GM12878 (cell line): ENCODE data around the gene ATP2C2. TPM values are rescaled to one million over a fixed set of nuclear protein-coding genes. Genes with fewer than 3 reads are reported as not detected.

Source experiments
- ATAC-seq: fragments of 200-7000 bp; cut with Tn5 transposase; 3 replicates; pipeline ENCODE4 v1.9.1; 2020; ENCODE audit warnings: mild to moderate bottlenecking, moderate library complexity
- BruUV-seq: library from RNA; stranded (reverse); fragments of 400-500 nt; replicated peaks from 2 replicates; lab custom pipeline; 2021; lab: Mats Ljungman, UMichigan
- CTCF ChIA-PET: fragments of 300-600 bp; sonication (Branson Sonifier 250); formaldehyde crosslinking; extraction: SDS; loops from one replicate; lab custom pipeline; 2021; ENCODE audit warnings: inconsistent platforms; lab: Yijun Ruan, JAX
- POLR2A ChIA-PET: fragments of 350-600 bp; formaldehyde crosslinking; extraction: SDS; loops from one replicate; lab custom pipeline; 2021; ENCODE audit warnings: inconsistent platforms; lab: Charles Lee
- RAD21 ChIA-PET: fragments of 300-600 bp; sonication (Branson Sonifier 250); formaldehyde crosslinking; loops from one replicate; lab custom pipeline; 2023; ENCODE audit warnings: antibody characterized with exemption; ENCODE audit not compliant: unreplicated experiment; lab: Charles Lee
- SMC1A ChIA-PET: fragments of 300-600 bp; sonication (Branson Sonifier 250); formaldehyde crosslinking; loops from one replicate; lab custom pipeline; 2023; ENCODE audit not compliant: unreplicated experiment, uncharacterized antibody; lab: Charles Lee
- DNase-seq: peaks from one replicate; pipeline ENCODE4 v3.0.0-alpha.2; 2011; ENCODE audit warnings: low read depth, low spot score
- FAIRE-seq: peaks from 3 replicates; lab custom pipeline; 2011; peaks lifted over from hg19 to GRCh38; lab: Jason Lieb, UNC
- H2AFZ ChIP-seq: 2 replicates; pipeline ENCODE4 v1.6.0; 2011; ENCODE audit warnings: low read depth, low read length, control low read depth; ENCODE audit not compliant: control insufficient read depth
- H3K27ac ChIP-seq: 2 replicates; pipeline ENCODE4 v1.5.1; 2011; ENCODE audit warnings: control low read depth; ENCODE audit not compliant: control insufficient read depth, insufficient read depth
- H3K27me3 ChIP-seq, 2 experiments: replicated peaks in 1 of 2; 2 replicates each; pipeline versions ENCODE4 v1.6.0 to v1.6.1; 2011; ENCODE audit warnings: low read length in 1 of 2; ENCODE audit not compliant: control insufficient read depth in 2 of 2, insufficient read depth in 2 of 2
- H3K36me3 ChIP-seq, 2 experiments: 2 replicates each; pipeline ENCODE4 v1.5.1; 2011; ENCODE audit warnings: low read length in 1 of 2; ENCODE audit not compliant: control insufficient read depth in 2 of 2, insufficient read depth in 2 of 2
- H3K4me1 ChIP-seq: 2 replicates; pipeline ENCODE4 v1.6.1; 2011; ENCODE audit warnings: mild to moderate bottlenecking, low read length, moderate library complexity, mixed read lengths; ENCODE audit not compliant: control insufficient read depth, insufficient read depth
- H3K4me2 ChIP-seq: 2 replicates; pipeline ENCODE4 v1.6.0; 2011; ENCODE audit warnings: control low read depth; ENCODE audit not compliant: control insufficient read depth, insufficient read depth
- H3K4me3 ChIP-seq: fragments of 200-600 bp; sonication (generic); 2 replicates; pipeline ENCODE4 v1.5.1; 2016
- H3K79me2 ChIP-seq: 2 replicates; pipeline ENCODE4 v1.6.0; 2011; ENCODE audit warnings: low read length; ENCODE audit not compliant: control insufficient read depth, insufficient read depth
- H3K9ac ChIP-seq: 2 replicates; pipeline ENCODE4 v1.8.0; 2011; ENCODE audit warnings: low read length, control low read depth, mixed read lengths; ENCODE audit not compliant: control insufficient read depth, insufficient read depth
- H3K9me3 ChIP-seq: replicated peaks from 3 replicates; pipeline ENCODE4 v1.5.1; 2011; ENCODE audit warnings: mild to moderate bottlenecking, low read length; ENCODE audit not compliant: control insufficient read depth, insufficient read depth
- H4K20me1 ChIP-seq: 2 replicates; pipeline ENCODE4 v1.6.0; 2011; ENCODE audit not compliant: control insufficient read depth, insufficient read depth
- ATF2 ChIP-seq: IDR thresholded peaks from 2 replicates; pipeline ENCODE4 v1.6.1; 2012; ENCODE audit warnings: low read length, inconsistent platforms
- ATF7 ChIP-seq: fragments of 450-650 bp; IDR thresholded peaks from 2 replicates; pipeline ENCODE4 v1.6.1; 2016; ENCODE audit warnings: low read depth, mild to moderate bottlenecking
- CBX3 ChIP-seq: fragments of 200-600 bp; sonication (generic); IDR thresholded peaks from 2 replicates; pipeline ENCODE4 v1.6.1; 2016; ENCODE audit warnings: low read depth, borderline replicate concordance
- CBX5 ChIP-seq: sonication (generic); IDR thresholded peaks from 2 replicates; pipeline ENCODE4 v1.6.1; 2016; ENCODE audit warnings: low read depth, moderate library complexity, mild to moderate bottlenecking, inconsistent platforms
- CREB1 ChIP-seq: IDR thresholded peaks from 2 replicates; pipeline ENCODE4 v1.6.1; 2012; ENCODE audit warnings: low read depth, mild to moderate bottlenecking, inconsistent platforms
- CREM ChIP-seq: IDR thresholded peaks from 2 replicates; pipeline ENCODE4 v1.6.1; 2014; ENCODE audit warnings: antibody characterized with exemption, low read depth
- ESRRA ChIP-seq: IDR thresholded peaks from 2 replicates; pipeline ENCODE4 v1.6.1; 2012; ENCODE audit warnings: mild to moderate bottlenecking, low read length, improper control_type of control experiment
- GATAD2B ChIP-seq: fragments of 450-650 bp; conservative IDR thresholded peaks from 2 replicates; pipeline ENCODE4 v1.6.1; 2017; ENCODE audit warnings: low read depth, mild to moderate bottlenecking, moderate library complexity
- HDAC6 ChIP-seq: fragments of 200-600 bp; sonication (generic); IDR thresholded peaks from one replicate; pipeline ENCODE4 v1.8.0; 2017; ENCODE audit warnings: antibody characterized with exemption; ENCODE audit not compliant: unreplicated experiment
- HDGF ChIP-seq: fragments of 450-650 bp; IDR thresholded peaks from 2 replicates; pipeline ENCODE4 v1.6.1; 2016; ENCODE audit warnings: antibody characterized with exemption
- IKZF2 ChIP-seq, 2 experiments: fragments of 450-650 bp; IDR thresholded peaks; 2 replicates each; pipeline ENCODE4 v1.6.1; 2017; ENCODE audit warnings: mild to moderate bottlenecking in 2 of 2, moderate library complexity in 2 of 2
- NFIC ChIP-seq: IDR thresholded peaks from 2 replicates; pipeline ENCODE4 v1.6.1; 2012; ENCODE audit warnings: low read depth, mild to moderate bottlenecking, inconsistent platforms, low read length, moderate library complexity
- RAD51 ChIP-seq: fragments of 450-650 bp; IDR thresholded peaks from 2 replicates; pipeline ENCODE4 v1.6.1; 2016; ENCODE audit warnings: moderate library complexity, mild to moderate bottlenecking, inconsistent platforms
- SMC3 ChIP-seq: IDR thresholded peaks from 2 replicates; pipeline ENCODE4 v1.6.1; 2011; ENCODE audit warnings: low read length, improper control_type of control experiment, borderline replicate concordance
- TCF7 ChIP-seq: IDR thresholded peaks from 2 replicates; pipeline ENCODE4 v1.6.1; 2014; ENCODE audit warnings: antibody characterized with exemption, borderline replicate concordance
- WGBS: methylation state at CpG from one replicate; pipeline ENCODE4 v1.1.6; 2016; ENCODE audit warnings: low lambda C conversion rate; ENCODE audit not compliant: insufficient replicate concordance, insufficient coverage; ENCODE audit errors: missing lambda C conversion rate; 5-methylcytosine and 5-hydroxymethylcytosine counted together
- in situ Hi-C: fragments of 300-500 bp; cut with MboI; formaldehyde crosslinking; loops from 9 replicates; pipeline ENCODE4 v1.14.3; 2018; ENCODE audit warnings: mixed read lengths
- intact Hi-C: fragments of 100-400 bp; cut with micrococcal nuclease; formaldehyde crosslinking; loops from one replicate; pipeline ENCODE4 v1.14.2; 2022; ENCODE audit not compliant: unreplicated experiment
- polyA plus RNA-seq, 11 experiments: library from polyadenylated mRNA; depleted of rRNA in 4 of 11; unstranded in 6 of 11; stranded (reverse) in 5 of 11; fragments of >200 nt; fragmentation: Nextera tagmentation in 4 of 11; fragmentation: Illumina TruSeq in 1 of 11; extraction: Ambion mirVana in 4 of 11; extraction: Trizol in 1 of 11; gene quantifications; 1 replicate in 1 of 11; 2 replicates in 10 of 11; pipeline versions ENCODE4 v1.2.1 to v1.2.3, GENCODE V29; 2011 to 2016; ENCODE audit warnings: inconsistent platforms in 2 of 11, missing spikeins in 2 of 11, low read depth in 1 of 11
- total RNA-seq, 4 experiments: library from RNA; depleted of rRNA in 3 of 4; stranded (reverse); fragments of >200 nt in 3 of 4; fragmentation: Illumina TruSeq in 1 of 4; extraction: Trizol in 1 of 4; gene quantifications; 2 replicates each; pipeline versions ENCODE4 v1.2.1 to v1.2.3, GENCODE V29; 2013 to 2021

The ATP2C2 gene
- total and polyA plus RNA-seq, 10 of the 15 experiments (the other 5 are each of a cell fraction or from before 2014, with no cell fraction given) = 0.05 to 0.19 TPM; not detected in 8

GRCh38 chr16:84425696-84426095 lies 57.4 kb downstream of the ATP2C2 start:
- no peak for FAIRE-seq
- Histone ChIP-seq H2AFZ (no peak overlapping the region), H3K36me3 (no peaks in the 10 kb centered on the region), H3K4me1 (no peaks in the 10 kb centered on the region), H4K20me1 (no peaks in the 10 kb centered on the region), H3K4me2 (no peak overlapping the region), H3K9me3 (peaks cover 7% of the 10 kb centered on the region; the same call in 2 of the 3 replicates), H3K79me2 (no peaks in the 10 kb centered on the region), H3K27ac (no peak overlapping the region), H3K4me3 (no peak overlapping the region), H3K27me3 (no peaks in the 10 kb centered on the region)
- POLR2A ChIA-PET = no interaction called here
- in situ Hi-C loops (no loop called here), intact Hi-C loops (no loop called here)
- SMC1A ChIA-PET = no interaction called here
- no peak for ATAC-seq
- DNase-seq = no peak
- RAD21 ChIA-PET = no interaction called here
- TF ChIP-seq CBX3 = no peak
- TF ChIP-seq, all 136 proteins: peak for 0
- BruUV-seq = no TSS peak
- 60% methylated on average over 9 of the region's 9 CpGs for WGBS
- CTCF ChIA-PET = no interaction called here
- no peak overlapping the region for H3K9ac ChIP-seq

GRCh38 chr16:84426804-84427203 lies 58.5 kb downstream of the ATP2C2 start:
- Histone ChIP-seq H2AFZ (no peak overlapping the region), H4K20me1 (no peaks in the 10 kb centered on the region), H3K9ac (no peak overlapping the region), H3K79me2 (no peaks in the 10 kb centered on the region)
- ChIA-PET RAD21 (no interaction called here), POLR2A (no interaction called here), SMC1A (no interaction called here), CTCF (no interaction called here)
- WGBS = 40% methylated on average over 12 of the region's 12 CpGs
- no peak for DNase-seq
- ATAC-seq = no peak
- BruUV-seq = no TSS peak
- TF ChIP-seq CREB1 (no peak), NFIC (no peak), IKZF2 (IDR thresholded peaks at IDR 0.05) (no peak), CREM (no peak), GATAD2B (no peak), CBX5 (no peak), ATF2 (no peak), HDGF (no peak), RAD51 (no peak), ESRRA (no peak), HDAC6 (no peak), TCF7 (no peak), SMC3 (no peak), ATF7 (no peak)
- TF ChIP-seq, all 136 proteins: peak for 0
- no peaks in the 10 kb centered on the region; a peak in 1 of 4 replicates for H3K27me3 ChIP-seq
- H3K4me3 ChIP-seq = no peak overlapping the region
- no peak for FAIRE-seq
- no peaks in the 10 kb centered on the region for H3K4me1 ChIP-seq
- no peak overlapping the region for H3K4me2 ChIP-seq
- peaks cover 7% of the 10 kb centered on the region; the same call in 2 of the 3 replicates for H3K9me3 ChIP-seq
- intact Hi-C loops (no loop called here), in situ Hi-C loops (no loop called here)
- no peaks in the 10 kb centered on the region for H3K36me3 ChIP-seq
- H3K27ac ChIP-seq = no peak overlapping the region
